Naive thymus-derived CD4-positive, alpha-beta T cell (primary cell): ENCODE measurements around the gene KIF7. TPM values are rescaled to one million over a fixed set of nuclear protein-coding genes. Genes with fewer than 3 reads are reported as not detected.

Source experiments
- ATAC-seq: fragments of 150-1000 bp; cut with Tn5 transposase; 2 replicates; pipeline ENCODE4 v1.10.0; 2021; ENCODE audit warnings: mild to moderate bottlenecking, moderate library complexity
- CTCF ChIA-PET: fragments of 350-600 bp; sonication (Branson Sonifier 250); formaldehyde crosslinking; loops from one replicate; lab custom pipeline; 2021; ENCODE audit warnings: antibody characterized with exemption; lab: Charles Lee
- POLR2A ChIA-PET: fragments of 350-600 bp; sonication (Branson Sonifier 250); formaldehyde crosslinking; loops from one replicate; lab custom pipeline; 2021; ENCODE audit warnings: antibody characterized with exemption, inconsistent platforms; lab: Charles Lee
- DNase-seq, 9 donors: peaks; one replicate each; pipeline versions ENCODE4 v3.0.0 to v3.0.0-alpha.2; 2020 to 2022; ENCODE audit warnings: mixed read lengths in 1 of 9
- H3K27ac ChIP-seq: one replicate; pipeline ENCODE4 v1.7.0; 2013; ENCODE audit warnings: mild to moderate bottlenecking, low read depth, low read length, moderate library complexity
- H3K27me3 ChIP-seq, 2 donors: one replicate each; pipeline ENCODE4 v1.7.0; 2013; ENCODE audit warnings: low read length in 2 of 2, mild to moderate bottlenecking in 2 of 2, moderate library complexity in 2 of 2; ENCODE audit not compliant: control insufficient read depth in 2 of 2, insufficient read depth in 2 of 2
- H3K36me3 ChIP-seq, 3 experiments: 1 replicate in 2 of 3; 2 replicates in 1 of 3; pipeline ENCODE4 v1.7.0; 2013; ENCODE audit warnings: low read length in 3 of 3, mild to moderate bottlenecking in 3 of 3, moderate library complexity in 1 of 3; ENCODE audit not compliant: insufficient read depth in 3 of 3, control insufficient read depth in 2 of 3
- H3K4me1 ChIP-seq, 2 donors: one replicate each; pipeline ENCODE4 v1.7.0; 2013; ENCODE audit warnings: low read length in 2 of 2, mild to moderate bottlenecking in 2 of 2, moderate library complexity in 1 of 2; ENCODE audit not compliant: control insufficient read depth in 2 of 2, insufficient read depth in 2 of 2
- H3K4me3 ChIP-seq: 2 replicates; pipeline ENCODE4 v1.7.0; 2013; ENCODE audit warnings: mild to moderate bottlenecking, low read length
- H3K9me3 ChIP-seq, 3 experiments: 1 replicate in 2 of 3; 2 replicates in 1 of 3; pipeline ENCODE4 v1.7.0; 2013; ENCODE audit warnings: low read length in 3 of 3; ENCODE audit not compliant: control insufficient read depth in 2 of 3
- H3K27ac Mint-ChIP-seq, 9 donors: one replicate each; pipeline ENCODE4 v1.8.0; 2020 to 2022; ENCODE audit warnings: mixed read lengths in 9 of 9, mild to moderate bottlenecking in 8 of 9, moderate library complexity in 5 of 9, inconsistent platforms in 2 of 9
- H3K27me3 Mint-ChIP-seq, 5 donors: one replicate each; pipeline ENCODE4 v1.8.0; 2021 to 2022; ENCODE audit warnings: mixed read lengths in 5 of 5, mild to moderate bottlenecking in 1 of 5
- H3K36me3 Mint-ChIP-seq, 5 donors: one replicate each; pipeline ENCODE4 v1.8.0; 2020 to 2022; ENCODE audit warnings: mixed read lengths in 5 of 5, mild to moderate bottlenecking in 3 of 5, inconsistent platforms in 1 of 5
- H3K4me1 Mint-ChIP-seq, 7 donors: one replicate each; pipeline ENCODE4 v1.8.0; 2020 to 2022; ENCODE audit warnings: mixed read lengths in 7 of 7, mild to moderate bottlenecking in 3 of 7, inconsistent platforms in 1 of 7
- H3K4me3 Mint-ChIP-seq, 10 donors: one replicate each; pipeline ENCODE4 v1.8.0; 2020 to 2022; ENCODE audit warnings: mild to moderate bottlenecking in 10 of 10, mixed read lengths in 10 of 10, moderate library complexity in 6 of 10, inconsistent platforms in 2 of 10
- H3K9me3 Mint-ChIP-seq, 11 donors: one replicate each; pipeline ENCODE4 v1.8.0; 2020 to 2022; ENCODE audit warnings: mixed read lengths in 11 of 11, mild to moderate bottlenecking in 4 of 11, inconsistent platforms in 1 of 11, moderate library complexity in 1 of 11
- intact Hi-C, 2 donors: fragments of 100-400 bp; cut with micrococcal nuclease; formaldehyde crosslinking; loops; one replicate each; pipeline ENCODE4 v1.15.1; 2023
- polyA plus RNA-seq, 2 donors: library from polyadenylated mRNA; unstranded; fragments of 300-500 nt; fragmentation: Illumina TruSeq; gene quantifications; one replicate each; pipeline ENCODE4 v1.2.3, GENCODE V29; 2021
- total RNA-seq, 6 experiments: library from RNA in 5 of 6; stranded (reverse) in 5 of 6; gene quantifications; 1 replicate in 5 of 6; 2 replicates in 1 of 6; pipeline ENCODE4 v1.2.3 and lab custom pipeline; 2021 to 2026

Gene KIF7
- total and polyA plus RNA-seq, 7 experiments from 2014 or later, result 0.08 to 0.27 (median 0.22) TPM; not detected in 4

GRCh38 chr15:89679212-89679611, 23.9 kb upstream of the KIF7 start, which contains the start of gene PLIN1:
PLIN1 (minus strand) TSS chr15:89679367; CDS start chr15:89677489, 1,878 bp downstream.
- Histone ChIP-seq H3K27me3 (no peaks in the 10 kb centered on the region), H3K36me3 (peaks cover 0 to 4% (median 0%) of the 10 kb centered on the region in 3 experiments), H3K9me3 (no peaks in the 10 kb centered on the region), H3K4me3 (no peak within 1 kb of the TSS), H3K4me1 (no peaks in the 10 kb centered on the region), H3K27ac (no peak within 1 kb of the TSS)
- Mint-ChIP-seq H3K27ac (no peak within 1 kb of the TSS), H3K36me3 (peaks cover 0 to 25% (median 17%) of the 10 kb centered on the region in 5 donors), H3K4me1 (no peaks in the 10 kb centered on the region), H3K9me3 (no peaks in the 10 kb centered on the region), H3K4me3 (no peak within 1 kb of the TSS), H3K27me3 (peaks cover 0 to 4% (median 0%) of the 10 kb centered on the region in 5 donors)
- POLR2A ChIA-PET, result no interaction called here
- ATAC-seq (no peak), DNase-seq (no peak)
- CTCF ChIA-PET, result no interaction called here
- intact Hi-C loops, result no loop called here

GRCh38 chr15:89677381-89677780, 22.1 kb upstream of the KIF7 start:
- no peak overlapping the region for H3K4me3 Mint-ChIP-seq
- ATAC-seq, result no peak

GRCh38 chr15:89675606-89676005, 20.3 kb upstream of the KIF7 start:
- H3K27ac Mint-ChIP-seq, result no peak overlapping the region
- H3K27me3 Mint-ChIP-seq, result peaks cover 0 to 2% (median 0%) of the 10 kb centered on the region in 5 donors

More at GRCh38 chr15:89677381-89677780, 22.1 kb upstream of the KIF7 start:
- H3K9me3 ChIP-seq, result no peaks in the 10 kb centered on the region
- H3K27me3 ChIP-seq, result no peaks in the 10 kb centered on the region
- ChIA-PET CTCF (no interaction called here), POLR2A (no interaction called here)
- no peak overlapping the region for H3K4me3 ChIP-seq
- Mint-ChIP-seq H3K27ac (no peak overlapping the region), H3K36me3 (peaks cover 0 to 9% (median 0%) of the 10 kb centered on the region in 5 donors), H3K9me3 (no peaks in the 10 kb centered on the region), H3K4me1 (peaks cover 0 to 4% (median 0%) of the 10 kb centered on the region in 7 donors), H3K27me3 (peaks cover 0 to 4% (median 0%) of the 10 kb centered on the region in 5 donors)
- DNase-seq, result no peak
- no peaks in the 10 kb centered on the region for H3K36me3 ChIP-seq
- no peaks in the 10 kb centered on the region for H3K4me1 ChIP-seq
- H3K27ac ChIP-seq, result no peak overlapping the region
- intact Hi-C loops, result no loop called here

GRCh38 chr15:89674526-89674925, 19.3 kb upstream of the KIF7 start:
- CTCF ChIA-PET, result no interaction called here
- peaks cover 0 to 2% (median 0%) of the 10 kb centered on the region in 5 donors for H3K27me3 Mint-ChIP-seq
- no peak overlapping the region for H3K27ac ChIP-seq
- H3K4me3 ChIP-seq, result no peak overlapping the region
- H3K4me3 Mint-ChIP-seq, result no peak overlapping the region
- peaks cover 0 to 8% (median 0%) of the 10 kb centered on the region in 7 donors for H3K4me1 Mint-ChIP-seq
- no peaks in the 10 kb centered on the region for H3K9me3 ChIP-seq
- POLR2A ChIA-PET, result no interaction called here
- H3K9me3 Mint-ChIP-seq, result no peaks in the 10 kb centered on the region
- DNase-seq (no peak), ATAC-seq (no peak)
- H3K36me3 Mint-ChIP-seq, result no peaks in the 10 kb centered on the region
- H3K36me3 ChIP-seq, result no peaks in the 10 kb centered on the region
- no peaks in the 10 kb centered on the region for H3K4me1 ChIP-seq
- intact Hi-C loops, result no loop called here
- H3K27ac Mint-ChIP-seq, result no peak overlapping the region
- no peaks in the 10 kb centered on the region for H3K27me3 ChIP-seq

More at GRCh38 chr15:89675606-89676005, 20.3 kb upstream of the KIF7 start:
- no peak overlapping the region for H3K4me3 ChIP-seq
- no peak overlapping the region for H3K4me3 Mint-ChIP-seq
- no peaks in the 10 kb centered on the region for H3K27me3 ChIP-seq
- intact Hi-C loops, result no loop called here
- no peaks in the 10 kb centered on the region for H3K4me1 ChIP-seq
- ATAC-seq, result no peak
- ChIA-PET POLR2A (no interaction called here), CTCF (no interaction called here)
- DNase-seq, result no peak
- no peaks in the 10 kb centered on the region for H3K9me3 ChIP-seq
- H3K9me3 Mint-ChIP-seq, result no peaks in the 10 kb centered on the region
- H3K36me3 ChIP-seq, result no peaks in the 10 kb centered on the region
- no peak overlapping the region for H3K27ac ChIP-seq
- H3K4me1 Mint-ChIP-seq, result peaks cover 0 to 5% (median 0%) of the 10 kb centered on the region in 7 donors
- peaks cover 0 to 6% (median 0%) of the 10 kb centered on the region in 5 donors for H3K36me3 Mint-ChIP-seq

GRCh38 chr15:89673165-89673512, 17.9 kb upstream of the KIF7 start:
- Mint-ChIP-seq H3K27ac (no peak overlapping the region), H3K9me3 (no peaks in the 10 kb centered on the region), H3K4me1 (peaks cover 0 to 8% (median 0%) of the 10 kb centered on the region in 7 donors), H3K4me3 (no peak overlapping the region), H3K36me3 (peaks cover 0 to under 1% (median 0%) of the 10 kb centered on the region in 5 donors), H3K27me3 (peaks cover 0 to 6% (median 4%) of the 10 kb centered on the region in 5 donors)
- H3K4me3 ChIP-seq, result no peak overlapping the region
- ChIA-PET POLR2A (no interaction called here), CTCF (no interaction called here)
- H3K27ac ChIP-seq, result no peak overlapping the region
- intact Hi-C loops, result no loop called here
- ATAC-seq, result peak; percentile 44
- no peaks in the 10 kb centered on the region for H3K9me3 ChIP-seq
- H3K4me1 ChIP-seq, result no peaks in the 10 kb centered on the region
- no peaks in the 10 kb centered on the region for H3K36me3 ChIP-seq
- DNase-seq, result no peak
- no peaks in the 10 kb centered on the region for H3K27me3 ChIP-seq

- H3K9me3 Mint-ChIP-seq, result no peaks in the 10 kb centered on the region
- no peaks in the 10 kb centered on the region for H3K27me3 ChIP-seq
- no peaks in the 10 kb centered on the region for H3K9me3 ChIP-seq
- no peaks in the 10 kb centered on the region for H3K4me1 ChIP-seq
- POLR2A ChIA-PET, result no interaction called here
- ATAC-seq (no peak), DNase-seq (no peak)
- H3K27ac Mint-ChIP-seq, result no peak overlapping the region
- H3K36me3 Mint-ChIP-seq, result peaks cover 0 to 4% (median 0%) of the 10 kb centered on the region in 5 donors
- intact Hi-C loops, result no loop called here
- H3K4me1 Mint-ChIP-seq, result peaks cover 0 to 8% (median 0%) of the 10 kb centered on the region in 7 donors
- H3K4me3 Mint-ChIP-seq, result no peak overlapping the region
- H3K36me3 ChIP-seq, result no peaks in the 10 kb centered on the region
- CTCF ChIA-PET, result no interaction called here
- peaks cover 0 to 10% (median 8%) of the 10 kb centered on the region in 5 donors for H3K27me3 Mint-ChIP-seq
- H3K4me3 ChIP-seq, result no peak overlapping the region
- no peak overlapping the region for H3K27ac ChIP-seq
Observed at GRCh38 chr15:89672221-89673164, 17.2 kb upstream of the KIF7 start.
